Measurements from ENCODE around the gene KCNJ1. TPM values are rescaled to one million over a fixed set of nuclear protein-coding genes. Genes with fewer than 3 reads are reported as not detected.

KCNJ1 gene
- total RNA-seq, 1 experiment from 2014 or later: not detected

- no TSS peak for BruUV-seq (replicated peaks)
- POLR2A ChIA-PET (ENCODE audit: unreplicated experiment): no interaction called here
Observed at GRCh38 chr11:128857341-128857740, 9.8 kb downstream of the KCNJ1 start.

GRCh38 chr11:128856241-128856640 lies 10.9 kb downstream of the KCNJ1 start:
- Histone ChIP-seq H2AFZ (no peak overlapping the region), H4K20me1 (ENCODE audit: insufficient read depth) (no peaks in the 10 kb centered on the region), H3K27me3 (ENCODE audit: insufficient read depth, low read depth) (peaks cover 32% of the 10 kb centered on the region), H3K27ac (no peak overlapping the region), H3F3A (ENCODE audit: insufficient read depth, low read depth) (no peaks in the 10 kb centered on the region), H3K9me3 (ENCODE audit: insufficient read depth, low read depth) (no peaks in the 10 kb centered on the region), H3K36me3 (ENCODE audit: low read depth) (no peaks in the 10 kb centered on the region), H3K9me2 (ENCODE audit: insufficient read depth) (no peaks in the 10 kb centered on the region), H3K79me2 (ENCODE audit: low read depth) (no peaks in the 10 kb centered on the region), H3K4me2 (no peak overlapping the region), H3K4me1 (replicated peaks; ENCODE audit: insufficient read depth) (no peaks in the 10 kb centered on the region), H3K4me3 (no peak overlapping the region)
- CTCF ChIA-PET: no interaction called here
- intact Hi-C loops (cut with micrococcal nuclease; ENCODE audit: unreplicated experiment): no loop called here
- POLR2A ChIA-PET (ENCODE audit: unreplicated experiment): no interaction called here
- no peak for DNase-seq
- BruUV-seq (replicated peaks): no TSS peak
- TF ChIP-seq EZH2 (IDR thresholded peaks at IDR 0.05; ENCODE audit: low read depth): no peak
- TF ChIP-seq, protein P1, sequence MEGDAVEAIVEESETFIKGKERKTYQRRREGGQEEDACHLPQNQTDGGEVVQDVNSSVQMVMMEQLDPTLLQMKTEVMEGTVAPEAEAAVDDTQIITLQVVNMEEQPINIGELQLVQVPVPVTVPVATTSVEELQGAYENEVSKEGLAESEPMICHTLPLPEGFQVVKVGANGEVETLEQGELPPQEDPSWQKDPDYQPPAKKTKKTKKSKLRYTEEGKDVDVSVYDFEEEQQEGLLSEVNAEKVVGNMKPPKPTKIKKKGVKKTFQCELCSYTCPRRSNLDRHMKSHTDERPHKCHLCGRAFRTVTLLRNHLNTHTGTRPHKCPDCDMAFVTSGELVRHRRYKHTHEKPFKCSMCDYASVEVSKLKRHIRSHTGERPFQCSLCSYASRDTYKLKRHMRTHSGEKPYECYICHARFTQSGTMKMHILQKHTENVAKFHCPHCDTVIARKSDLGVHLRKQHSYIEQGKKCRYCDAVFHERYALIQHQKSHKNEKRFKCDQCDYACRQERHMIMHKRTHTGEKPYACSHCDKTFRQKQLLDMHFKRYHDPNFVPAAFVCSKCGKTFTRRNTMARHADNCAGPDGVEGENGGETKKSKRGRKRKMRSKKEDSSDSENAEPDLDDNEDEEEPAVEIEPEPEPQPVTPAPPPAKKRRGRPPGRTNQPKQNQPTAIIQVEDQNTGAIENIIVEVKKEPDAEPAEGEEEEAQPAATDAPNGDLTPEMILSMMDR (conservative IDR thresholded peaks at IDR 0.05): no peak

More at GRCh38 chr11:128857341-128857740, 9.8 kb downstream of the KCNJ1 start:
- Histone ChIP-seq H3K4me3 (no peak overlapping the region), H3K9me3 (ENCODE audit: insufficient read depth, low read depth) (no peaks in the 10 kb centered on the region), H3K9me2 (ENCODE audit: insufficient read depth) (no peaks in the 10 kb centered on the region), H3K4me1 (replicated peaks; ENCODE audit: insufficient read depth) (no peaks in the 10 kb centered on the region), H3K36me3 (ENCODE audit: low read depth) (no peaks in the 10 kb centered on the region), H3K27me3 (ENCODE audit: insufficient read depth, low read depth) (peaks cover 33% of the 10 kb centered on the region), H2AFZ (no peak overlapping the region), H3K27ac (no peak overlapping the region), H3F3A (ENCODE audit: insufficient read depth, low read depth) (no peaks in the 10 kb centered on the region), H3K4me2 (no peak overlapping the region), H4K20me1 (ENCODE audit: insufficient read depth) (no peaks in the 10 kb centered on the region), H3K79me2 (ENCODE audit: low read depth) (no peaks in the 10 kb centered on the region)
- CTCF ChIA-PET: no interaction called here
- TF ChIP-seq, protein P1 (conservative IDR thresholded peaks at IDR 0.05): no peak
- TF ChIP-seq EZH2 (IDR thresholded peaks at IDR 0.05; ENCODE audit: low read depth): no peak
- no peak for DNase-seq
- intact Hi-C loops (cut with micrococcal nuclease; ENCODE audit: unreplicated experiment): no loop called here

GRCh38 chr11:128854841-128855240 lies 12.3 kb downstream of the KCNJ1 start:
- no peak overlapping the region for H3K27ac ChIP-seq
- no TSS peak for BruUV-seq (replicated peaks)
- H3K9me3 ChIP-seq (ENCODE audit: insufficient read depth, low read depth): no peaks in the 10 kb centered on the region
- CTCF ChIA-PET: no interaction called here
- no peaks in the 10 kb centered on the region for H3K36me3 ChIP-seq (ENCODE audit: low read depth)
- no peaks in the 10 kb centered on the region for H3F3A ChIP-seq (ENCODE audit: insufficient read depth, low read depth)
- DNase-seq: no peak
- no peak overlapping the region for H3K4me3 ChIP-seq
- no peak for TF ChIP-seq EZH2 (IDR thresholded peaks at IDR 0.05; ENCODE audit: low read depth)
- TF ChIP-seq, protein P1 (conservative IDR thresholded peaks at IDR 0.05): no peak
- H3K79me2 ChIP-seq (ENCODE audit: low read depth): no peaks in the 10 kb centered on the region
- H2AFZ ChIP-seq: no peak overlapping the region
- H4K20me1 ChIP-seq (ENCODE audit: insufficient read depth): no peaks in the 10 kb centered on the region
- intact Hi-C loops (cut with micrococcal nuclease; ENCODE audit: unreplicated experiment): no loop called here
- H3K27me3 ChIP-seq (ENCODE audit: insufficient read depth, low read depth): peaks cover 27% of the 10 kb centered on the region
- H3K9me2 ChIP-seq (ENCODE audit: insufficient read depth): no peaks in the 10 kb centered on the region
- no peaks in the 10 kb centered on the region for H3K4me1 ChIP-seq (replicated peaks; ENCODE audit: insufficient read depth)
- POLR2A ChIA-PET (ENCODE audit: unreplicated experiment): no interaction called here
- no peak overlapping the region for H3K4me2 ChIP-seq

Measured in PC-9 (cell line).